SK-N-SH treated with all-trans-retinoic acid at 6 μM for 48 hours (cell line): ENCODE data around the gene IFNGR1.

Experiments
- ATAC-seq: fragments of 200-7000 bp; cut with Tn5 transposase; 3 replicates; pipeline ENCODE4 v1.9.1; 2020; ENCODE audit warnings: mild to moderate bottlenecking, moderate library complexity
- ARNTL ChIP-seq: fragments of 450-650 bp; formaldehyde crosslinking; IDR thresholded peaks from 2 replicates; pipeline ENCODE4 v1.5.0; 2020; ENCODE audit warnings: low read depth, mild to moderate bottlenecking, moderate library complexity, borderline replicate concordance
- BACH2 ChIP-seq: fragments of 250-450 bp; sonication (Bioruptor Pico); IDR thresholded peaks from 2 replicates; pipeline ENCODE4 v1.9.0; 2021; ENCODE audit warnings: mild to moderate bottlenecking, borderline replicate concordance
- CSDC2 ChIP-seq: fragments of 250-450 bp; sonication (Bioruptor Pico); IDR thresholded peaks from 2 replicates; pipeline ENCODE4 v1.5.0; 2020; ENCODE audit warnings: mild to moderate bottlenecking, moderate library complexity
- ISL1 ChIP-seq: fragments of 250-450 bp; sonication (Bioruptor Pico); IDR thresholded peaks from 2 replicates; pipeline ENCODE4 v2.1.2; 2022; ENCODE audit warnings: mild to moderate bottlenecking, moderate library complexity
- OSR1 ChIP-seq: fragments of 250-450 bp; sonication (Bioruptor Pico); IDR thresholded peaks from 2 replicates; pipeline ENCODE4 v1.8.0; 2022; ENCODE audit warnings: moderate library complexity, mild to moderate bottlenecking, inconsistent platforms
- PPARA ChIP-seq: fragments of 250-450 bp; sonication (Bioruptor Pico); IDR thresholded peaks from 2 replicates; pipeline ENCODE4 v1.5.0; 2020; ENCODE audit warnings: mild to moderate bottlenecking, borderline replicate concordance
- RARB ChIP-seq: fragments of 250-450 bp; sonication (Bioruptor Pico); IDR thresholded peaks from 2 replicates; pipeline ENCODE4 v1.8.0; 2021; ENCODE audit warnings: mild to moderate bottlenecking, moderate library complexity
- SNAI2 ChIP-seq: fragments of 250-450 bp; sonication (Bioruptor Pico); IDR thresholded peaks from 2 replicates; pipeline ENCODE4 v1.5.0; 2020; ENCODE audit warnings: mild to moderate bottlenecking, moderate library complexity
- TCF4 ChIP-seq: fragments of 250-450 bp; sonication (Bioruptor Pico); IDR thresholded peaks from 2 replicates; pipeline ENCODE4 v1.8.0; 2021; ENCODE audit warnings: mild to moderate bottlenecking, moderate library complexity, borderline replicate concordance
- ZC3H10 ChIP-seq: fragments of 250-450 bp; sonication (Bioruptor Pico); IDR thresholded peaks from 2 replicates; pipeline ENCODE4 v1.5.1; 2021; ENCODE audit warnings: mild to moderate bottlenecking, moderate library complexity
- ZFP3 ChIP-seq: fragments of 250-450 bp; sonication (Bioruptor Pico); IDR thresholded peaks from 2 replicates; pipeline ENCODE4 v1.5.0; 2020; ENCODE audit warnings: mild to moderate bottlenecking, moderate library complexity
- ZFP30 ChIP-seq: fragments of 450-650 bp; formaldehyde crosslinking; IDR thresholded peaks from 2 replicates; pipeline ENCODE4 v1.5.0; 2022; ENCODE audit warnings: mild to moderate bottlenecking, moderate library complexity
- ZNF565 ChIP-seq: fragments of 450-650 bp; formaldehyde crosslinking; conservative IDR thresholded peaks from 2 replicates; pipeline ENCODE4 v1.5.0; 2020; ENCODE audit warnings: low read depth, mild to moderate bottlenecking, moderate library complexity
- ZNF8 ChIP-seq: fragments of 450-650 bp; formaldehyde crosslinking; IDR thresholded peaks from 2 replicates; pipeline ENCODE4 v1.5.0; 2020; ENCODE audit warnings: mild to moderate bottlenecking, moderate library complexity
- TF ChIP-seq, protein P1 (sequence below): fragments of 250-450 bp; sonication (Bioruptor Pico); IDR thresholded peaks from 2 replicates; pipeline ENCODE4 v1.8.0; 2020; ENCODE audit warnings: mild to moderate bottlenecking, moderate library complexity, borderline replicate concordance
- TF ChIP-seq, protein P2 (sequence below): fragments of 250-450 bp; sonication (Bioruptor Pico); IDR thresholded peaks from 2 replicates; pipeline ENCODE4 v1.5.0; 2020; ENCODE audit warnings: mild to moderate bottlenecking, moderate library complexity
- TF ChIP-seq, protein P3 (sequence below): fragments of 250-450 bp; sonication (Bioruptor Pico); IDR thresholded peaks from 2 replicates; pipeline ENCODE4 v1.8.0; 2021; ENCODE audit warnings: low read depth, mild to moderate bottlenecking, moderate library complexity, borderline replicate concordance
- TF ChIP-seq, protein P4 (sequence below): fragments of 250-450 bp; sonication (Bioruptor Pico); IDR thresholded peaks from 2 replicates; pipeline ENCODE4 v1.5.1; 2020; ENCODE audit warnings: low read depth, mild to moderate bottlenecking, moderate library complexity
- TF ChIP-seq, protein P5 (sequence below): fragments of 250-450 bp; sonication (Bioruptor Pico); IDR thresholded peaks from 2 replicates; pipeline ENCODE4 v1.5.1; 2021; ENCODE audit warnings: mild to moderate bottlenecking, moderate library complexity

The IFNGR1 gene

DNA sequence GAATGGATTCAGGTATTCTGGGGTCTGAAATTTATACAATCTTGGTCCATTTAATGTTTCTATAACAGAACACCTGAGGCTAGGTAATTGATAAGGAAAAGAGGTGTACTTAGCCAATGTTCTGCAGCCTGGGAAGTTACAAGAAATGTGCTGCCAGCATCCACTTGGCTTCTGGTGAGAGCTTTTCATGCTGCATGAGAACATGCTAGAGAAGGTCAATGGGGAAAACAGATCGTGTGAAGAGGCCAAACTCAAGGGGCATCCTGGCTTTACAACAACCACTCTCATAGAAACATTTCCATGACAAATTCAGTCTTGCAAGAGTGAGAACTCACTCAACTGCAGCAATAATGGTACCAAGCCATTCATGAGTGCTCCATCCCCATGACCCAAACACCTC lies 62.5 kb downstream of the IFNGR1 start:
- no peak for ATAC-seq
- TF ChIP-seq TCF4 (CRISPR knock-in tag) (no peak), SNAI2 (CRISPR knock-in tag) (no peak), BACH2 (CRISPR knock-in tag) (no peak), OSR1 (no peak), ARNTL (CRISPR knock-in tag) (no peak), ZNF565 (CRISPR knock-in tag) (no peak), ZFP30 (CRISPR knock-in tag) (no peak), ZNF8 (CRISPR knock-in tag) (no peak), ISL1 (CRISPR knock-in tag) (no peak)
- TF ChIP-seq, protein P1, sequence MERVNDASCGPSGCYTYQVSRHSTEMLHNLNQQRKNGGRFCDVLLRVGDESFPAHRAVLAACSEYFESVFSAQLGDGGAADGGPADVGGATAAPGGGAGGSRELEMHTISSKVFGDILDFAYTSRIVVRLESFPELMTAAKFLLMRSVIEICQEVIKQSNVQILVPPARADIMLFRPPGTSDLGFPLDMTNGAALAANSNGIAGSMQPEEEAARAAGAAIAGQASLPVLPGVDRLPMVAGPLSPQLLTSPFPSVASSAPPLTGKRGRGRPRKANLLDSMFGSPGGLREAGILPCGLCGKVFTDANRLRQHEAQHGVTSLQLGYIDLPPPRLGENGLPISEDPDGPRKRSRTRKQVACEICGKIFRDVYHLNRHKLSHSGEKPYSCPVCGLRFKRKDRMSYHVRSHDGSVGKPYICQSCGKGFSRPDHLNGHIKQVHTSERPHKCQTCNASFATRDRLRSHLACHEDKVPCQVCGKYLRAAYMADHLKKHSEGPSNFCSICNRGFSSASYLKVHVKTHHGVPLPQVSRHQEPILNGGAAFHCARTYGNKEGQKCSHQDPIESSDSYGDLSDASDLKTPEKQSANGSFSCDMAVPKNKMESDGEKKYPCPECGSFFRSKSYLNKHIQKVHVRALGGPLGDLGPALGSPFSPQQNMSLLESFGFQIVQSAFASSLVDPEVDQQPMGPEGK (CRISPR knock-in tag) = no peak
- TF ChIP-seq, protein P2, sequence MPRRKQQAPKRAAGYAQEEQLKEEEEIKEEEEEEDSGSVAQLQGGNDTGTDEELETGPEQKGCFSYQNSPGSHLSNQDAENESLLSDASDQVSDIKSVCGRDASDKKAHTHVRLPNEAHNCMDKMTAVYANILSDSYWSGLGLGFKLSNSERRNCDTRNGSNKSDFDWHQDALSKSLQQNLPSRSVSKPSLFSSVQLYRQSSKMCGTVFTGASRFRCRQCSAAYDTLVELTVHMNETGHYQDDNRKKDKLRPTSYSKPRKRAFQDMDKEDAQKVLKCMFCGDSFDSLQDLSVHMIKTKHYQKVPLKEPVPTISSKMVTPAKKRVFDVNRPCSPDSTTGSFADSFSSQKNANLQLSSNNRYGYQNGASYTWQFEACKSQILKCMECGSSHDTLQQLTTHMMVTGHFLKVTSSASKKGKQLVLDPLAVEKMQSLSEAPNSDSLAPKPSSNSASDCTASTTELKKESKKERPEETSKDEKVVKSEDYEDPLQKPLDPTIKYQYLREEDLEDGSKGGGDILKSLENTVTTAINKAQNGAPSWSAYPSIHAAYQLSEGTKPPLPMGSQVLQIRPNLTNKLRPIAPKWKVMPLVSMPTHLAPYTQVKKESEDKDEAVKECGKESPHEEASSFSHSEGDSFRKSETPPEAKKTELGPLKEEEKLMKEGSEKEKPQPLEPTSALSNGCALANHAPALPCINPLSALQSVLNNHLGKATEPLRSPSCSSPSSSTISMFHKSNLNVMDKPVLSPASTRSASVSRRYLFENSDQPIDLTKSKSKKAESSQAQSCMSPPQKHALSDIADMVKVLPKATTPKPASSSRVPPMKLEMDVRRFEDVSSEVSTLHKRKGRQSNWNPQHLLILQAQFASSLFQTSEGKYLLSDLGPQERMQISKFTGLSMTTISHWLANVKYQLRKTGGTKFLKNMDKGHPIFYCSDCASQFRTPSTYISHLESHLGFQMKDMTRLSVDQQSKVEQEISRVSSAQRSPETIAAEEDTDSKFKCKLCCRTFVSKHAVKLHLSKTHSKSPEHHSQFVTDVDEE (CRISPR knock-in tag) = no peak

DNA sequence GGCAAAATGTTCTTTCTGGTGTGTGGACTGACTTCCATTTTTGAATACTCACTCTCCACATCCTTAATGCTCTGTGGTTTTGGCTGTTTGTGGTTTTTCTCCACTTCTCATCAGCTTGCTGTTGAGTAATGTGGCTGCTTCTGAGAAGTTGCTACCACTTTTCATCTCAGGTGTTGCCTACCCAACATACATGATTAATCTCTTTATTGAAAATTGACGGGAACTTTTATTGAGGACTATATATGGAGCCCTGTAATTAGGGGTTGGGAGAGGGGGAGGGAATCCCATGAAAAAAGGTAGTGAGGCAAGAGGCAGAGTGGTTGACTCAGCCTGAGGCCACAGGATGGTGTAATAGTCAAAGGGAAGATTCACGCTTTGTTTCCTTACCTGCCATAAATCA lies 63.4 kb downstream of the IFNGR1 start:
- ATAC-seq = no peak
- TF ChIP-seq, protein P3, sequence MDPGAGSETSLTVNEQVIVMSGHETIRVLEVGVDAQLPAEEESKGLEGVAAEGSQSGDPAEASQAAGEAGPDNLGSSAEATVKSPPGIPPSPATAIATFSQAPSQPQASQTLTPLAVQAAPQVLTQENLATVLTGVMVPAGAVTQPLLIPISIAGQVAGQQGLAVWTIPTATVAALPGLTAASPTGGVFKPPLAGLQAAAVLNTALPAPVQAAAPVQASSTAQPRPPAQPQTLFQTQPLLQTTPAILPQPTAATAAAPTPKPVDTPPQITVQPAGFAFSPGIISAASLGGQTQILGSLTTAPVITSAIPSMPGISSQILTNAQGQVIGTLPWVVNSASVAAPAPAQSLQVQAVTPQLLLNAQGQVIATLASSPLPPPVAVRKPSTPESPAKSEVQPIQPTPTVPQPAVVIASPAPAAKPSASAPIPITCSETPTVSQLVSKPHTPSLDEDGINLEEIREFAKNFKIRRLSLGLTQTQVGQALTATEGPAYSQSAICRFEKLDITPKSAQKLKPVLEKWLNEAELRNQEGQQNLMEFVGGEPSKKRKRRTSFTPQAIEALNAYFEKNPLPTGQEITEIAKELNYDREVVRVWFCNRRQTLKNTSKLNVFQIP (CRISPR knock-in tag) = no peak
- TF ChIP-seq, all 23 proteins: peak for 0

DNA sequence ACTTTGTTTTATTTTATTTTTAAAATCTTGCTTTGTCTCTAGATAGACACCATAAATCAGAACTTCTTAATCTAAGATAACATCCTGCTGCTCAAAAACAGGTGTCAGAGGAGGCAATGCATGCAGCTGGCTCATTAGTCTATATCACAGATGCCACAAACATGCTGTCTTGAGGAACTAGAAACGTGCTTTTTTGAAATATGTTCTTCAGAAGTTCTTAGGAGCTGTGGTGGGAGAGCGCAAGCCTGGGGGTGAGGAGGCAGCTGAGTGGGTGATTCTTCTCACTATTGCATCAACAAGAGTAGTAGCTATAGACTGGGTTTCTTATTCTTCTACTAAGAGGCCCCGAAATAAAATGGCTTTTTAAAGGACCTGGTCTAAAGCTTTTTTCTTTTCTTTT lies 69.1 kb downstream of the IFNGR1 start:
- ATAC-seq = no peak
- no peak for TF ChIP-seq ZFP3 (CRISPR knock-in tag)
- no peak for TF ChIP-seq CSDC2 (CRISPR knock-in tag)
- TF ChIP-seq, protein P2 (CRISPR knock-in tag) = no peak
- no peak for TF ChIP-seq PPARA
- no peak for TF ChIP-seq SNAI2 (CRISPR knock-in tag)
- no peak for TF ChIP-seq ZC3H10 (CRISPR knock-in tag)
- no peak for TF ChIP-seq BACH2 (CRISPR knock-in tag)
- TF ChIP-seq, protein P4, sequence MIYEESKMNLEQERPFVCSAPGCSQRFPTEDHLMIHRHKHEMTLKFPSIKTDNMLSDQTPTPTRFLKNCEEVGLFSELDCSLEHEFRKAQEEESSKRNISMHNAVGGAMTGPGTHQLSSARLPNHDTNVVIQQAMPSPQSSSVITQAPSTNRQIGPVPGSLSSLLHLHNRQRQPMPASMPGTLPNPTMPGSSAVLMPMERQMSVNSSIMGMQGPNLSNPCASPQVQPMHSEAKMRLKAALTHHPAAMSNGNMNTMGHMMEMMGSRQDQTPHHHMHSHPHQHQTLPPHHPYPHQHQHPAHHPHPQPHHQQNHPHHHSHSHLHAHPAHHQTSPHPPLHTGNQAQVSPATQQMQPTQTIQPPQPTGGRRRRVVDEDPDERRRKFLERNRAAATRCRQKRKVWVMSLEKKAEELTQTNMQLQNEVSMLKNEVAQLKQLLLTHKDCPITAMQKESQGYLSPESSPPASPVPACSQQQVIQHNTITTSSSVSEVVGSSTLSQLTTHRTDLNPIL (CRISPR knock-in tag) = no peak
- no peak for TF ChIP-seq ZNF565 (CRISPR knock-in tag)
- TF ChIP-seq OSR1 = no peak
- TF ChIP-seq RARB (CRISPR knock-in tag) = no peak
- TF ChIP-seq ZFP30 (CRISPR knock-in tag) = no peak

DNA sequence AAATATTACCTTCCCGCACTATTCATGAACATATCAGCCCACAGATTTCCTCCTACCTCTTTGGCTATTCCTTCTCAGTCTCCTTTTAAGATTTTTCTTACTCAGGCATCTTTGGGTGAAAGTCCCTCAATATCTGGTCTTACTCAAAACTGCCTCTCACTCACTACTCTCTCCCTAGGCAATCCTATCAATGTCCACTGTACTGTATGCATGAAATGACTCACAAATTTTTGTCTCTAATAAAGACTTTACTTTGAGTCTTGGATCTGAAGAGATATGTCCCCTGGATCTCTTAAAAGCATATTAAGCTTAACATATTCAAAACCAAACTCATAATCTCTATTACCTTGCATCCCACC lies 70.2 kb downstream of the IFNGR1 start:
- no peak for ATAC-seq
- TF ChIP-seq TCF4 (CRISPR knock-in tag) (no peak), ZFP3 (CRISPR knock-in tag) (no peak), ZFP30 (CRISPR knock-in tag) (no peak), ZC3H10 (CRISPR knock-in tag) (no peak), BACH2 (CRISPR knock-in tag) (no peak), SNAI2 (CRISPR knock-in tag) (no peak), ISL1 (CRISPR knock-in tag) (no peak), ARNTL (CRISPR knock-in tag) (no peak), PPARA (no peak)
- TF ChIP-seq, protein P5, sequence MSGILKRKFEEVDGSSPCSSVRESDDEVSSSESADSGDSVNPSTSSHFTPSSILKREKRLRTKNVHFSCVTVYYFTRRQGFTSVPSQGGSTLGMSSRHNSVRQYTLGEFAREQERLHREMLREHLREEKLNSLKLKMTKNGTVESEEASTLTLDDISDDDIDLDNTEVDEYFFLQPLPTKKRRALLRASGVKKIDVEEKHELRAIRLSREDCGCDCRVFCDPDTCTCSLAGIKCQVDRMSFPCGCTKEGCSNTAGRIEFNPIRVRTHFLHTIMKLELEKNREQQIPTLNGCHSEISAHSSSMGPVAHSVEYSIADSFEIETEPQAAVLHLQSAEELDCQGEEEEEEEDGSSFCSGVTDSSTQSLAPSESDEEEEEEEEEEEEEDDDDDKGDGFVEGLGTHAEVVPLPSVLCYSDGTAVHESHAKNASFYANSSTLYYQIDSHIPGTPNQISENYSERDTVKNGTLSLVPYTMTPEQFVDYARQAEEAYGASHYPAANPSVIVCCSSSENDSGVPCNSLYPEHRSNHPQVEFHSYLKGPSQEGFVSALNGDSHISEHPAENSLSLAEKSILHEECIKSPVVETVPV (CRISPR knock-in tag) = no peak
- TF ChIP-seq, protein P4 (CRISPR knock-in tag) = no peak
- TF ChIP-seq, protein P3 (CRISPR knock-in tag) = no peak
